IMR-90 (cell line): ENCODE measurements around the gene BCAR1. TPM values are rescaled to one million over a fixed set of nuclear protein-coding genes. Genes with fewer than 3 reads are reported as not detected.

Experiments
- ATAC-seq: fragments of 200-7000 bp; cut with Tn5 transposase; 2 replicates; pipeline ENCODE4 v1.9.1; 2020; ENCODE audit warnings: low read depth, mild to moderate bottlenecking, moderate library complexity
- BruUV-seq: library from RNA; stranded (reverse); fragments of 400-500 nt; replicated peaks from 2 replicates; lab custom pipeline; 2021; lab: Mats Ljungman, UMichigan
- CTCF ChIA-PET: fragments of 300-600 bp; formaldehyde crosslinking; extraction: SDS; loops from one replicate; lab custom pipeline; 2021; ENCODE audit warnings: antibody characterized with exemption; lab: Yijun Ruan, JAX
- POLR2A ChIA-PET: fragments of 300-600 bp; sonication (Branson Sonifier 250); formaldehyde crosslinking; loops from one replicate; lab custom pipeline; 2022; ENCODE audit warnings: antibody characterized with exemption; ENCODE audit not compliant: unreplicated experiment; lab: Charles Lee
- DNase-seq: peaks from one replicate; pipeline ENCODE4 v3.0.0; 2013
- H2AFZ ChIP-seq: replicated peaks from 2 replicates; pipeline ENCODE3; 2013; ENCODE audit warnings: low read length, mild to moderate bottlenecking; ENCODE audit not compliant: poor library complexity
- H2AK5ac ChIP-seq: 2 replicates; pipeline ENCODE4 v1.6.1; 2013; ENCODE audit warnings: low read depth, low read length, inconsistent platforms
- H2AK9ac ChIP-seq: replicated peaks from 2 replicates; pipeline ENCODE3; 2013; ENCODE audit warnings: mild to moderate bottlenecking, low read depth, low read length, moderate library complexity; ENCODE audit not compliant: poor library complexity
- H2BK120ac ChIP-seq: 2 replicates; pipeline ENCODE4 v1.6.1; 2013; ENCODE audit warnings: low read depth, low read length, inconsistent platforms
- H2BK15ac ChIP-seq: 3 replicates; pipeline ENCODE4 v1.6.1; 2013; ENCODE audit warnings: low read depth, low read length, inconsistent platforms
- H2BK20ac ChIP-seq: 2 replicates; pipeline ENCODE4 v1.6.1; 2013; ENCODE audit warnings: low read depth, mild to moderate bottlenecking, inconsistent platforms, low read length, moderate library complexity
- H2BK5ac ChIP-seq: 2 replicates; pipeline ENCODE4 v1.6.1; 2013; ENCODE audit warnings: mild to moderate bottlenecking, low read depth, low read length, inconsistent platforms; ENCODE audit not compliant: poor library complexity, severe bottlenecking
- H3K14ac ChIP-seq: replicated peaks from 2 replicates; pipeline ENCODE4 v1.6.1; 2013; ENCODE audit warnings: low read depth, low read length, inconsistent platforms
- H3K18ac ChIP-seq: 2 replicates; pipeline ENCODE4 v1.6.1; 2013; ENCODE audit warnings: low read depth, low read length, control low read depth
- H3K23ac ChIP-seq: 2 replicates; pipeline ENCODE4 v1.6.1; 2013; ENCODE audit warnings: low read depth, low read length, inconsistent platforms
- H3K27ac ChIP-seq: 2 replicates; pipeline ENCODE4 v1.5.1; 2013; ENCODE audit warnings: mild to moderate bottlenecking, control low read depth, low read length; ENCODE audit not compliant: insufficient read depth
- H3K27me3 ChIP-seq: 2 replicates; pipeline ENCODE4 v1.6.1; 2013; ENCODE audit warnings: low read length; ENCODE audit not compliant: control insufficient read depth, insufficient read depth
- H3K36me3 ChIP-seq: 2 replicates; pipeline ENCODE4 v1.6.1; 2013; ENCODE audit warnings: low read length, mixed read lengths; ENCODE audit not compliant: control insufficient read depth, insufficient read depth
- H3K4ac ChIP-seq: 2 replicates; pipeline ENCODE4 v1.6.1; 2013; ENCODE audit warnings: low read depth, low read length, inconsistent platforms
- H3K4me1 ChIP-seq: 2 replicates; pipeline ENCODE4 v1.6.1; 2013; ENCODE audit warnings: low read length, mixed read lengths; ENCODE audit not compliant: control insufficient read depth, insufficient read depth
- H3K4me2 ChIP-seq: 2 replicates; pipeline ENCODE4 v1.6.1; 2013; ENCODE audit warnings: low read depth, mild to moderate bottlenecking, control low read depth, low read length, moderate library complexity
- H3K4me3 ChIP-seq: 2 replicates; pipeline ENCODE4 v1.5.1; 2013; ENCODE audit warnings: low read depth, mild to moderate bottlenecking, control low read depth, low read length, moderate library complexity; ENCODE audit not compliant: insufficient read depth
- H3K56ac ChIP-seq: 2 replicates; pipeline ENCODE4 v1.6.1; 2013; ENCODE audit warnings: low read length, inconsistent platforms; ENCODE audit not compliant: insufficient read depth; ENCODE audit errors: extremely low read depth
- H3K79me1 ChIP-seq, 2 experiments: 2 replicates each; pipeline ENCODE4 v1.6.1; 2013; ENCODE audit warnings: low read length in 2 of 2, inconsistent platforms in 1 of 2, low read depth in 1 of 2
- H3K9ac ChIP-seq: 2 replicates; pipeline ENCODE4 v1.6.1; 2013; ENCODE audit warnings: low read depth, low read length, control low read depth
- H3K9me1 ChIP-seq: 2 replicates; pipeline ENCODE4 v1.6.1; 2013; ENCODE audit warnings: low read length, inconsistent platforms; ENCODE audit not compliant: insufficient read depth
- H3K9me3 ChIP-seq: 2 replicates; pipeline ENCODE4 v1.6.1; 2013; ENCODE audit warnings: low read length; ENCODE audit not compliant: control insufficient read depth, insufficient read depth
- H4K20me1 ChIP-seq: 2 replicates; pipeline ENCODE4 v1.6.1; 2013; ENCODE audit warnings: low read length, inconsistent platforms; ENCODE audit not compliant: insufficient read depth
- H4K5ac ChIP-seq: 2 replicates; pipeline ENCODE4 v1.6.1; 2013; ENCODE audit warnings: mild to moderate bottlenecking, low read depth, low read length, control low read depth
- H4K8ac ChIP-seq, 2 experiments: 2 replicates each; pipeline ENCODE4 v1.6.1; 2013; ENCODE audit warnings: low read depth in 2 of 2, low read length in 2 of 2, control low read depth in 1 of 2, inconsistent platforms in 1 of 2
- H4K91ac ChIP-seq: 2 replicates; pipeline ENCODE4 v1.6.1; 2013; ENCODE audit warnings: low read depth, low read length, inconsistent platforms; ENCODE audit not compliant: insufficient read depth
- MAFK ChIP-seq: IDR thresholded peaks from 2 replicates; pipeline ENCODE4 v1.6.1; 2012; ENCODE audit warnings: low read depth, low read length, improper control_type of control experiment
- POLR2A ChIP-seq: IDR thresholded peaks from 2 replicates; pipeline ENCODE4 v1.6.1; 2012; ENCODE audit warnings: mild to moderate bottlenecking, low read depth, low read length
- WGBS, 2 experiments: methylation state at CpG; one replicate each; pipeline versions ENCODE4 v1.1.5 to v1.1.7; 2013; ENCODE audit warnings: missing lambda C conversion rate in 2 of 2; ENCODE audit not compliant: insufficient read length in 1 of 2; ENCODE audit errors: extremely low coverage in 2 of 2; 5-methylcytosine and 5-hydroxymethylcytosine counted together
- dilution Hi-C: fragments of 300-500 bp; cut with HindIII; formaldehyde crosslinking; loops from one replicate; pipeline ENCODE4 v1.14.3; 2018; ENCODE audit warnings: low sequenced_read_pairs; ENCODE audit not compliant: unreplicated experiment
- in situ Hi-C: fragments of 300-500 bp; cut with MboI; formaldehyde crosslinking; loops from 3 replicates; pipeline ENCODE4 v1.14.3; 2019; ENCODE audit warnings: low sequenced_read_pairs, inconsistent platforms, mixed read lengths
- intact Hi-C: fragments of 100-400 bp; cut with micrococcal nuclease; formaldehyde crosslinking; loops from 2 replicates; pipeline ENCODE4 v1.10.0; 2022
- polyA plus RNA-seq, 3 experiments: library from polyadenylated mRNA; depleted of rRNA; stranded (reverse); fragments of >200 nt; gene quantifications; 2 replicates each; pipeline ENCODE4 v1.2.3, GENCODE V29; 2012; ENCODE audit warnings: low replicate concordance in 1 of 3
- total RNA-seq: library from RNA; depleted of rRNA; stranded (reverse); fragments of >200 nt; gene quantifications from 2 replicates; pipeline ENCODE4 v1.2.3, GENCODE V29; 2012

The BCAR1 gene
- total and polyA plus RNA-seq, 2 of the 4 experiments (the other 2 are of a cell fraction) = 18.1 to 99.4 TPM

DNA sequence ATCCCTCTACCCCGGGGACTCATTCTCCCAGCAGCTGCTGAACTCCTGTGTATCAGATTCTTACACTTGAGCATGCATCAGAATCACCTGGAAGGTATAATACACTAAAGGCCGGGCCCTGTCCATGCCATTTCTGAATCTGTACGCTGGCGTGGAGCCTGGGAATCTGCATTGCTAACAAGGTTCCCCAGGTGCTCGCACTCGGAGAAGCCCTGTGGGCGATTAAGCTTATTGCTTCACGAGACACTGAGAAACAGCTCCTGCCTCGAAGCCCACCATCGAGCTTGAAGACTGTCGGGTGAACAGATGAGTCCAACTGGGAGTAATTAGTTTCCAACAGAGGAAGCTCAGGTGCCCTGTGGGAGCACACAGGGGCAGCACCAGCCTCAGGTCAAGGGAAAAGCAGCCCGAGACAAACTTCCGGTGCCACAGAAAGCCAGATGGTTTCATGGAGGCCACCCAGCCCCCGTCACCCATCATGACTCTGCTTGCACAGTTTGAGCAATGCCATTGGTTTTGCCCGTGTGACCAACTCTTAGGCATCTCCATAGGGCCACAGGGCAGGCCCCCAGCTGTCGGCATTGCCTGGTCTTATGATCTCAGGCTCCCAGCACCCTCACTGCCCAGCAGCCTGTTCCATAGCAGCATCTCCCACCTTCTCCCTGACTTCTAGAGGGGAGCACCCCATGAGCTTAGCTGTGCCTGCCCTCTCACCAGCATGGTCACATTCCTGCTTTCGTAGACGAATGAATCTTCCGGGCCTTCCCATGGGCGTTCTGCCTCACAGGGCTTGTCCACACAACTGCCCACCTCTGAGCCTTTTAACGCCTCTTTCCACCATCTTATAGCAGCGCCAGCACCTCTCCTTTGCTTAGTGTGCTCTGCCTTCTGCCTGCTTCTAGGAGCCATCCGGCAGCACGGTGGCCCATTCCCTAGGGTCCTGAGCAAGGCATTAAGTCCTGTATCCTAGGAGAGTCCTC lies 55.3 kb downstream of the BCAR1 start:
- Histone ChIP-seq H3K4me1 (peaks cover 5% of the 10 kb centered on the region; the same call in 1 of the 2 replicates), H2BK20ac (no peak overlapping the region), H3K79me1 (no peaks in the 10 kb centered on the region), H3K4me3 (no peak overlapping the region), H3K18ac (no peak overlapping the region), H3K9me3 (no peaks in the 10 kb centered on the region), H2AK9ac (no peak overlapping the region), H4K91ac (no peak overlapping the region), H2BK15ac (no peak overlapping the region), H2AFZ (peak overlapping the region; percentile 11), H3K9ac (no peak overlapping the region), H2BK5ac (no peak overlapping the region), H3K27me3 (peaks cover 11% of the 10 kb centered on the region; the same call in 1 of the 2 replicates), H3K27ac (no peak overlapping the region), H3K23ac (no peak overlapping the region), H2BK120ac (no peak overlapping the region), H3K9me1 (no peaks in the 10 kb centered on the region), H2AK5ac (no peak overlapping the region), H3K14ac (no peak overlapping the region), H4K5ac (no peak overlapping the region), H3K4ac (no peak overlapping the region), H3K4me2 (no peak overlapping the region), H3K36me3 (no peaks in the 10 kb centered on the region), H4K8ac (no peak overlapping the region), H4K20me1 (no peaks in the 10 kb centered on the region), H3K56ac (no peak overlapping the region)
- WGBS, 2 experiments = 82% methylated on average over 13 of the region's 24 CpGs; no CpG with 5 or more reads in 1 of the 2 experiments
- intact Hi-C loops (loop anchor here (10.0 kb wide), 1 partner anchor 429 kb away; the partner anchor contains the start of gene ADAT1), in situ Hi-C loops (no loop called here), dilution Hi-C loops (no loop called here)
- ATAC-seq (no peak), DNase-seq (no peak)
- TF ChIP-seq MAFK (no peak), POLR2A (no peak)
- POLR2A ChIA-PET = no interaction called here
- CTCF ChIA-PET = no interaction called here
- no TSS peak for BruUV-seq
